WERI-Rb-1 (cell line): ENCODE data around the gene GABBR1.

Experiments used
- DNase-seq: peaks from one replicate; pipeline ENCODE4 v3.0.0-alpha.2; 2020
- H3K27ac ChIP-seq: fragments of 250-450 bp; sonication (Bioruptor Pico); 2 replicates; pipeline ENCODE4 v1.5.1; 2020; ENCODE audit warnings: mild to moderate bottlenecking, moderate library complexity
- H3K27me3 ChIP-seq: fragments of 250-450 bp; sonication (Bioruptor Pico); 2 replicates; pipeline ENCODE4 v1.5.1; 2021; ENCODE audit warnings: mild to moderate bottlenecking, low read depth, moderate library complexity; ENCODE audit not compliant: insufficient read depth, severe bottlenecking
- H3K36me3 ChIP-seq: fragments of 250-450 bp; sonication (Bioruptor Pico); 2 replicates; pipeline ENCODE4 v1.5.1; 2020; ENCODE audit warnings: mild to moderate bottlenecking, moderate library complexity
- H3K4me3 ChIP-seq: 2 replicates; pipeline ENCODE4 v1.5.1; 2011; ENCODE audit warnings: low read depth, mild to moderate bottlenecking, control low read depth, low read length
- H3K9me3 ChIP-seq: fragments of 250-450 bp; sonication (Bioruptor Pico); 2 replicates; pipeline ENCODE4 v1.5.1; 2021; ENCODE audit warnings: mild to moderate bottlenecking, moderate library complexity; ENCODE audit not compliant: severe bottlenecking
- TF ChIP-seq, protein P1 (sequence below): IDR thresholded peaks from 2 replicates; pipeline ENCODE4 v1.5.1; 2011; ENCODE audit warnings: low read depth, mild to moderate bottlenecking, control low read depth, inconsistent platforms, low read length

Gene GABBR1

GRCh38 chr6:29661071-29661470 lies 28.1 kb upstream of the GABBR1 start:
- peaks cover 84% of the 10 kb centered on the region for H3K27me3 ChIP-seq
- H3K4me3 ChIP-seq, result no peak overlapping the region
- H3K9me3 ChIP-seq, result no peaks in the 10 kb centered on the region
- H3K36me3 ChIP-seq, result no peaks in the 10 kb centered on the region
- TF ChIP-seq, protein P1, sequence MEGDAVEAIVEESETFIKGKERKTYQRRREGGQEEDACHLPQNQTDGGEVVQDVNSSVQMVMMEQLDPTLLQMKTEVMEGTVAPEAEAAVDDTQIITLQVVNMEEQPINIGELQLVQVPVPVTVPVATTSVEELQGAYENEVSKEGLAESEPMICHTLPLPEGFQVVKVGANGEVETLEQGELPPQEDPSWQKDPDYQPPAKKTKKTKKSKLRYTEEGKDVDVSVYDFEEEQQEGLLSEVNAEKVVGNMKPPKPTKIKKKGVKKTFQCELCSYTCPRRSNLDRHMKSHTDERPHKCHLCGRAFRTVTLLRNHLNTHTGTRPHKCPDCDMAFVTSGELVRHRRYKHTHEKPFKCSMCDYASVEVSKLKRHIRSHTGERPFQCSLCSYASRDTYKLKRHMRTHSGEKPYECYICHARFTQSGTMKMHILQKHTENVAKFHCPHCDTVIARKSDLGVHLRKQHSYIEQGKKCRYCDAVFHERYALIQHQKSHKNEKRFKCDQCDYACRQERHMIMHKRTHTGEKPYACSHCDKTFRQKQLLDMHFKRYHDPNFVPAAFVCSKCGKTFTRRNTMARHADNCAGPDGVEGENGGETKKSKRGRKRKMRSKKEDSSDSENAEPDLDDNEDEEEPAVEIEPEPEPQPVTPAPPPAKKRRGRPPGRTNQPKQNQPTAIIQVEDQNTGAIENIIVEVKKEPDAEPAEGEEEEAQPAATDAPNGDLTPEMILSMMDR, result no peak
- DNase-seq, result no peak
- no peak overlapping the region for H3K27ac ChIP-seq

GRCh38 chr6:29656798-29657197 lies 23.8 kb upstream of the GABBR1 start, which contains the start of gene MOG:
MOG (plus strand) TSS chr6:29657092; CDS start chr6:29657210, 118 bp downstream.
- H3K4me3 ChIP-seq, result no peak within 1 kb of the TSS
- H3K27me3 ChIP-seq, result peaks cover 73% of the 10 kb centered on the region
- no peak within 1 kb of the TSS for H3K27ac ChIP-seq
- no peaks in the 10 kb centered on the region for H3K9me3 ChIP-seq
- no peak for DNase-seq
- H3K36me3 ChIP-seq, result no peaks in the 10 kb centered on the region
- TF ChIP-seq, protein P1, result no peak

DNA sequence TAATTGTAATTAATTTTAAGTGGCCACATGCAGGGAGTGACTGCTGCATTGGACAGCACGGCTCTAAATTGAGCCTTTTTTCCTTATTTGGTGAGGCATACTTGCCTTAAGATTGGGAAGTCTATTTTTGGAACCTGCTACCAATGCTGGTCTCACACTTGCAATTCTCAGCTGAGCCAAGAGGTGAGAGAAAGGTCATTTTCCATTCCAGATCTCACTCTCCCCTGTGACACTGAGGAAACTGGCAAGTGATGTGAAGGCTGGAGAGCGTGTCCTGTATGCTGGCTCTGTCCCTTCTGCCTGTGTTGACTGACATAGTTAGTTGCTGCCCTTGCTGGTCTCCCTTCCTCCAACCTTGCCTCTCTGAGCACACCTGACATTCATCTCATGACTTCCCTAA lies 23.2 kb upstream of the GABBR1 start:
- peaks cover 67% of the 10 kb centered on the region for H3K27me3 ChIP-seq
- H3K36me3 ChIP-seq, result no peaks in the 10 kb centered on the region
- TF ChIP-seq, protein P1, result no peak
- H3K27ac ChIP-seq, result no peak overlapping the region
- no peak for DNase-seq
- no peak overlapping the region for H3K4me3 ChIP-seq
- H3K9me3 ChIP-seq, result no peaks in the 10 kb centered on the region

DNA sequence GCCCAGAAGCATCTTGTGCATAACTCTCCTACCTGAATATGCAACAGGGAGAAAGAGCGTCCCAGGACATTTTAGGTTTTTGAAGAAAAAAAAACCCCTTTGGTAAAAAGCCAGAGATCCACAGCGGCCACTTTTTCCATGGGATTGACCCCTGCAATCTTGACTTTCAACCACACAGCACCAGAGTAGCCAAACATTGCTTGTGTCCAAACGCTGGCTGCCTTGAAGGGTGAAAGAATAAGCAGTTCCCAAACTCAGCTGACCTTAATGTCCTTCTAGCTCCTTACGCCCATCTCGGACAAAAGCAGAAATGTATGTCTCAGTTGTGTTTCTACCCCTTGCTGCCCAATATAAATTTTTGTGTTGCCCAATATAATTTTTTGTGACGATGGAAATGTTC lies 22.7 kb upstream of the GABBR1 start:
- H3K4me3 ChIP-seq, result no peak overlapping the region
- no peak for DNase-seq
- no peaks in the 10 kb centered on the region for H3K9me3 ChIP-seq
- H3K27me3 ChIP-seq, result peaks cover 62% of the 10 kb centered on the region
- H3K36me3 ChIP-seq, result no peaks in the 10 kb centered on the region
- TF ChIP-seq, protein P1, result no peak
- H3K27ac ChIP-seq, result no peak overlapping the region

- no peaks in the 10 kb centered on the region for H3K9me3 ChIP-seq
- peaks cover 43% of the 10 kb centered on the region for H3K27me3 ChIP-seq
- TF ChIP-seq, protein P1, result peak; percentile 70
- H3K36me3 ChIP-seq, result no peaks in the 10 kb centered on the region
- peak; percentile 77 for DNase-seq
- no peak overlapping the region for H3K4me3 ChIP-seq
- H3K27ac ChIP-seq, result no peak overlapping the region
Observed at GRCh38 chr6:29653452-29654038, 20.6 kb upstream of the GABBR1 start.

- no peaks in the 10 kb centered on the region for H3K36me3 ChIP-seq
- no peaks in the 10 kb centered on the region for H3K9me3 ChIP-seq
- DNase-seq, result no peak
- no peak overlapping the region for H3K27ac ChIP-seq
- peaks cover 30% of the 10 kb centered on the region for H3K27me3 ChIP-seq
- TF ChIP-seq, protein P1, result no peak
- no peak overlapping the region for H3K4me3 ChIP-seq
Observed at GRCh38 chr6:29652198-29652584, 19.2 kb upstream of the GABBR1 start.
